HG03060 (cell line): ENCODE data around the gene MAPK11.
"Not testable (repeated sequence)": the region's sequence is repeated elsewhere in the genome, so short reads cannot be mapped to it uniquely, and the experiment has no call there.

Experiments
- ATAC-seq: cut with Tn5 transposase; IDR thresholded peaks from one replicate; pipeline ENCODE4 v1.9.1; 2021; ENCODE audit warnings: low read depth, moderate number of reproducible peaks; ENCODE audit not compliant: unreplicated experiment

The MAPK11 gene

GRCh38 chr22:50280022-50280707, 10.0 kb upstream of the MAPK11 start:
- no peak for ATAC-seq

GRCh38 chr22:50278956-50279619, 8.9 kb upstream of the MAPK11 start:
- ATAC-seq: no peak

GRCh38 chr22:50278461-50278860, 8.3 kb upstream of the MAPK11 start:
- no peak for ATAC-seq

- ATAC-seq: no peak
Measured at GRCh38 chr22:50277761-50278160, 7.6 kb upstream of the MAPK11 start.

- no peak for ATAC-seq
Measured at GRCh38 chr22:50276143-50276542, 6.0 kb upstream of the MAPK11 start.

GRCh38 chr22:50275181-50276055, 5.2 kb upstream of the MAPK11 start:
- ATAC-seq: no peak

GRCh38 chr22:50274771-50275170, 4.6 kb upstream of the MAPK11 start:
- no peak for ATAC-seq

GRCh38 chr22:50274311-50274710, 4.1 kb upstream of the MAPK11 start:
- ATAC-seq: no peak

GRCh38 chr22:50273781-50274180, 3.6 kb upstream of the MAPK11 start:
- ATAC-seq: not testable (repeated sequence)

- not testable (repeated sequence) for ATAC-seq
Measured at GRCh38 chr22:50273352-50273751, 3.2 kb upstream of the MAPK11 start.

- no peak for ATAC-seq
Measured at GRCh38 chr22:50272044-50272802, 2.0 kb upstream of the MAPK11 start.

GRCh38 chr22:50271519-50271970, 1.4 kb upstream of the MAPK11 start:
- ATAC-seq: no peak

- no peak for ATAC-seq
Measured at GRCh38 chr22:50270666-50271394, 650 bp upstream of the MAPK11 start.

GRCh38 chr22:50269573-50269969, 609 bp downstream of the MAPK11 start:
- ATAC-seq: no peak

GRCh38 chr22:50268655-50269113, 1.5 kb downstream of the MAPK11 start:
- ATAC-seq: no peak

- no peak for ATAC-seq
Measured at GRCh38 chr22:50267591-50268390, 2.4 kb downstream of the MAPK11 start.

GRCh38 chr22:50266994-50267393, 3.2 kb downstream of the MAPK11 start:
- no peak for ATAC-seq

GRCh38 chr22:50264946-50265669, 5.1 kb downstream of the MAPK11 start:
- ATAC-seq: no peak
